Activated T-helper 1 cell treated with Interleukin-2 at 50 U/mL for 16 hours (primary cell): Measurements from ENCODE around the gene THRB.

Experiments
- DNase-seq: peaks from one replicate; pipeline ENCODE4 v3.0.0-alpha.2; 2020; ENCODE audit warnings: low read depth

The THRB gene

GRCh38 chr3:24180616-24181015 is 314.0 kb downstream of the THRB start:
- DNase-seq, result no peak

DNA sequence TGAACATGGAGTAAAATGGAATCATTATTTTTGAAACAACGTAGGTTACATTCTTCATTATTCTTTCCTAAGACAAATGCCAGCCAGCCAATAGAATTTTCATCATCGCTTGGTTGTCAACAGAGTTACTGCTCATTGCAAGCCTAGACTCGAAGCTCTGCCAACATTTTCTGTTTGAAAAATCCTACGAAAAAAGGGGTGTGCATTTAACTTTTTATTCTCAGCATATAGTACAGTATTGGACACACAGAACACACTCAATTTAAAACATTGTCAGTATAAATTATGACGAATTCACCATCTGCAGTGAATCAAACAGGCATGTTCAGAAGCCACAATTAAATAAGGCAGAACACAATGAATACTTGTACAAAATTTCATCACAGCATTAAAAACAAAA is 317.4 kb downstream of the THRB start:
- DNase-seq, result no peak

DNA sequence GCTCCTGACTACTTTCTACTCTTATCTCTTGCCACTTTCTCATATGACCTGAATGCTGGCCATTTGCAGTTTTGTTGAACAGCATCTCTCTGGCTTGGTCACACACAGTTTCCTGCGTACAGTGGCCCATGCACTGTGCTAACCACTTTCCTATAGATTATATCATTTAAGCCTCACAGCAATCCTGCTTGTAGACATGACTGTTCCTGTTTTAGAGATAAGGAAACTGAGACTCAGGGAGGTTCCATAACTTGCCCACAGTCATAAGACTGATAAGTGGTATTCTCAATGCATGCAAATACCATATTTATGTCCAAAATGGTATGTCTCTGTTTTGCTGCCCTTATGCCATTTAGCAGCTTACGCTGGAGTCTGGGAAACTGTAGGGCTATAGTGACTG is 320.0 kb downstream of the THRB start:
- no peak for DNase-seq

DNA sequence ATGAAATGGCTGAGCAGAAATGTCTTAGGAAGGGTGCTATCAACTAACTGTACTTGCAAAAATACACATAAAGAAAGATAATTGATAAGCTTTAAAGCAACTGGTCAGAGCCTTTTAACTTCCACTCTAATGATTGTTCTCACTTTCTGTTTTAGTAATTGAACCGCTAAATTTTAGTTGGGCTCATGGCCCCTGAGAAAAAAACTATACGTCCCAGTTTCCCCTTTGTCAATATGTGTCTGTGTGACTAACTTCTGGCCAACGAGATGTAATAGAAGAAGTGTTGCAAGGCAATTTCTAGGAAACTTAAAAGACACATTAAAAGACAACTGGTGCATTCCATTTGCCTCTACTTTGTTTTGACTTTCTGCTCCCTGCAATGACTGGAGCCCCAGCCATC is 325.7 kb downstream of the THRB start:
- no peak for DNase-seq

GRCh38 chr3:24167429-24167828 is 327.2 kb downstream of the THRB start:
- DNase-seq, result no peak

DNA sequence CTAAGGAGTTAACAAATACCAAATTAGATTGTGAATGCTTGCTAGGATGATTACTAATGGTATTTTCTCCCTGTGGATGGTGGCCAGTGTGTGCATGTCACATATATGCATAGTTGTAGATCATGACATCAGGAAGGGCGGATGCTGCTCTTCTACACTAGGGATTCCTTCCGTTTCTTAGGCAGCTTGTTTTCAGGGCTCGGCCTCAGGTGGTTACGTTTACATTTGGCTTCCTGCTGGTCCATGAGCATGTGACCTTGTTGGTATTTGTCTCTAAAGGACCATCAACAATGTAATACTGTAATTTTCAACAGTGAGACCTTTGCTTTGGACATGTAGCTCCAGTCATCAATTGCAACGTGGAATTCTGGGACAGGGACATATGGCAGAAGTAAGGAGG is 328.1 kb downstream of the THRB start:
- no peak for DNase-seq

DNA sequence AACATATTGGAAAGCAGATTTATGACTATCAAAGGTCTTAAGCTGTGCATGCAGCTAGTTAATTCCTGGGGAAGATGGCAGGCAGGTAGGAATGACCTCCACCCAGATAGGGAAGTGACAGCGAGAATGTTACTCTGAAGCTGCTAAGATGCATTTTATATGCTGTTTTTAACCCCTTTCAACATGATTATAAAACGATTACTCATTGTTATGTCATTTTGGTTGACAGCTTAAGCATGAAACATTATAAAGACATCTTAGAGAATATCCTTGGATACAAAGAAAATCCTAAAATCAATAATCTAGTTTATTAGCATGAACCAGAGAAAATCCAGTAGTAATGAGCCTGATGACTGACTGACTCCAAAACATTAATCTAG is 329.1 kb downstream of the THRB start:
- no peak for DNase-seq

DNA sequence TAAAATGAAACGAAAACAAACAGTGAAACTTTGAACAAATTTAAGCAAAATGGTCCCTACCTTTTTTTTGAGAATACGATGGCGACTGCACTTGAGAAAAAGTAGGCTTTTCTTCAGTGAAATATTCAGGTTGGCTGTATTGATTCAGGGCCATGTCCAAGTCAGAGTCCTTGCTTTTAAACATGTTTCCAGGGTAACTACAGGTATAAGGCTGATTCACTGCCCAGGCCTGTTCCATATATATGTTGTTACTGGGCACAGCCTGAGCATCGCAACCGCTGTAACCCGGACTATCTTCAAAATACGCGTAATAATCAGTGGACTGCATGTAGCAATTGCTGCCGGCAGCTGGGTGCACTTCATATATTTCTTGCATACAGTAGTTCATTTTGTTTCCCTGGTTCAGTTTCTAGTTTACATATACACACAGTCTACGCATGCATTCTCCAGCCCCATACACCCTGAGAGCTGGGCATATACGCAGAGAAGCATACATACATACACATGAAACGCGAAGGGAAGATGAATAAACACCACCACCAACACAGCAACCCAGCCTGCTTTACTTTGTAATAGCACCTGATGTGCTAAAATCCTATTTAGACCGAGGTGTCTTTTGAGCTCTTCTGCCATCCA is 329.6 kb downstream of the THRB start:
- no peak for DNase-seq

DNA sequence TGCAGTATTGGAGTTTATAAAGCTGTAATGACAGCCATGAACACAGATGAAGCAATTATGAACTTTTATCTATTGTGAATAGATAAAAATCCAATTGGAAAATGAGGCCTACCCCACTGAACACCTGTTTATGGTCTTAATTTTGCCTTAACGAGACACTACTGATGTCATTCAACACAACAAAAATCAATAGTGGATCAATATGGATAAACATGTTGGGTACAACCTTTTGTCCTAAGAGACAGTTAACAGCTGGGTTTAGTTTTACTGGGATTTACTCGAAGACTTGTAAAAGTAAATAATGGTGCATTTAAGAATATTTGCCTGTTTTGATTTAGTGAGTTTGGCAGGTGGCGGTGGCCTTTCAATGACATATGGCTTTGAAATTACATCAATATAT is 331.7 kb downstream of the THRB start:
- DNase-seq, result no peak

- DNase-seq, result no peak
These were observed 332.8 kb downstream of the THRB start for GRCh38 chr3:24161841-24162240.

- DNase-seq, result no peak
These were observed 334.1 kb downstream of the THRB start for GRCh38 chr3:24160424-24161095.

DNA sequence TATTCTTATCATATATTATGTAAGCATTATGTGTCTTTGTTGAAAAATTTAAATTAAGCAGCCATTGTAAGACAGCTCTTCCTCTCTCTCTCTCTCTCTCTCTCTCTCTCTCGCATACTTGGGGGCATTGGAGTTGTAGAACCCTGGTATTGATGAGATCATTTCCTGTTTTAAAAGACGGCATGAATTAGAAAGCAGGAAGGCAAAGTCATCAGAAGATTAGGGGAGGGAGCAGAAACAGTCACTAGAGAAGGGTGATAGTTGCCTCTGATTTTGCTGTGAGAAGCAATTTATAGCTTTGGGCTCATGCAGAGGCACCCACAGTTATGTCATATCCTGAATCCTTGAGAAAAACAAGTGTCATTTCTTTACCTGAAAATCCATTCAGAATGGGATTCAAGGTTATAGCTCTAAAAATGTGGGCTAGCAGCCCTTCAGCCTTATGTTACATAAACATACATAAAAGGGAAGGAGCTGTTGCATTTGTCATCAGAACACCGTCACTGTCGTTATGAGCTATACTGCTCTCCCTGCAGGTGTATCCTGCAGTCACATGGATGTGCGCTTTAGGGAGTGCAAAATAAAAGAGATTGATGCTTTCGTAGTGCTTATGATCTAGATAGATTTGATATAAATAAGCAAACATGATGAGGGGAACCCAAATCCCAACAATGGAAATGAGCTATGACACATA is 335.7 kb downstream of the THRB start:
- no peak for DNase-seq

DNA sequence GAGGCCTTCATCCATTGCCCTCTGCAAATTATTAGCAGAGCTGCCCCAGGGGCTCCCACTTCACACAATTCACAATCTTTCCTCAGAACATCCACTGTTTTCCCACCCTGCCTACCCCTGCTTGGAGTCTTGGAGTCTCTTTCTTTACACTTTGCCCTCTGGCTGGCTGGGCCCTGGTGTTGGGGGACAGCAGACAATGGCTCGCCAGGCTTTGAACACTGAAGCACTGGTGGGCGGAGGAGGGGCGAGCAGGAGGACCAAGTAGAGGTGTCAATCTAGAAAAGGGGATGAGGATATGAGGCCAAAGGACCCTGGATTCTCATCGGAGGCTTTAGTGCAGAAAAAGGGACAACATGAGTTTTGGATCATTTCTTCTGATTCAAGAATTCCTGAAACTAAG is 337.5 kb downstream of the THRB start:
- DNase-seq, result no peak

DNA sequence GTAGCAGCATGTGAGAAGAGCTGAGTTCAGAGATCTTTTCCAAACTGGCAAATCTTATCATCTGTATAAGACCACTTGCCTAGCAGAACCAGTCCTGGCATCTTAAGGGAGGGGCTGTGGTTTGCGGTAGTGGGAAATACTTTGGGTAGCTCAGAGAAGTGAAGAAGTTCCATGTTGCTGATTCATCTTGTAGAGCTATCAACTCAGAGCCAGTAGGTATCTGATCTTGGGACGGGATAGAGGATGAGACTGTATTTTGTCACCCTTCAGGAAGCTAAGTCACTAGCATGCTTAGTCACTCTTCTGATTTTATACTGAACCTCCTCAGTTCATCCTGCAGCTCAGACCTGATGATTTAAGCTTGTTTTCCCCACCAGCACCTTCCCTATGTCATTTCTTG is 338.2 kb downstream of the THRB start:
- no peak for DNase-seq

DNA sequence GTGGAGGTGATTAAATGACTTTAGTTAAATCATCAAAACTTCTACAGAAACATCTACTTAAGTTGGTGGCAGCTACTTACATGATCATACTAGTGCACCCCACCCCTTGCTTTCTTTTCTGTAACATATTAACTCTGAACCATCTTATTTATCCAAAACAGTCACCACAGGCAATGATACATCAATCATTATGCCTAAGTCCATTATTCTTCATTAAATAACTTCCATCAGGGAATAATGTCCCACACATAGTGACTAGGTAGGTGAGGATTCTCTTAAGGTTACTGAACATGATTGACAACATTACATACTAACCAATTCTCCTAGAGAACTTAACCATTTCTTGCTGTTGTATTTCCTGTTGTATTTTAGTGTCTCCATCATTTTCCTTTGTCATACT is 339.4 kb downstream of the THRB start:
- DNase-seq, result no peak

- DNase-seq, result no peak
These were observed 339.9 kb downstream of the THRB start for GRCh38 chr3:24154781-24155180.

GRCh38 chr3:24154013-24154695 is 340.5 kb downstream of the THRB start:
- DNase-seq, result no peak

GRCh38 chr3:24151594-24151993 is 343.1 kb downstream of the THRB start:
- DNase-seq, result no peak

GRCh38 chr3:24149032-24149431 is 345.6 kb downstream of the THRB start:
- no peak for DNase-seq

DNA sequence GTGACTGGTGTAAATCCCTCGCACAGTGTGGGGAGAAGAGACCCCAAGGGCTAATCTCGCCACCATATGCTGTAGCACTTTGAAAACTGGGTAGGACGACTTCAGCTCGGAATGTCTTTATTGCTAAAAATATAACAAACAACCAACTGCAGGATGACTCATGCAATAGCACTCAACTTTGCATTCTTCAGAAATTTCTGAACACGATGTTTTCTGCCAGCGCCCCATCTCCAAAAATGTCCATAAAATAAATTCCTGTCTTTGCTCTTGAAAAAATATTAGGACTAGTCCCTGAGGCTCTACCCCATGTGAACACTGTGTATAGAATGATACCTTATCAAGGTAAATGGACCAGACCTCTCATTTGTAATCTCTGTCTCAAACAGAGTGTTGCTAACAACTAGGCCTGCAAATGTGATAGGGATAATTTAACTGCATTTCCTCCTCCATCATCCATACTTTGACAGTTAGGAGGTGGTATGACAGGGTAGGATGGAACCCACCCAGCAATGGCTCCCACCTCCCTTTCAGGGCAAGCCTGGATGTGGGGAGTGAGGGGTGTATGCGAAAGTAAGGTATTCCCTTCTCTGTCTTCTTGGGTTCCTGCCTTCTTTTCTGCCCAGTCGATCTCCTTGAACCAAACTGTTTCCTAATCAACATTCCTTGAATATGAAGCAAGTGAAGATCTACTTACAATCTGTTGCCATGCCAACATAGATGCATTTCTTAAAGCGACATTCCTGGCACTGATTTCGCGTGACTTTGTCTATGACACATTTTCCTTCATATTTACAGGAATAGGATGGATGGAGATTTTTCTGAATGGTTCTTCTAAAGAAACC is 348.4 kb downstream of the THRB start:
- DNase-seq, result no peak

DNA sequence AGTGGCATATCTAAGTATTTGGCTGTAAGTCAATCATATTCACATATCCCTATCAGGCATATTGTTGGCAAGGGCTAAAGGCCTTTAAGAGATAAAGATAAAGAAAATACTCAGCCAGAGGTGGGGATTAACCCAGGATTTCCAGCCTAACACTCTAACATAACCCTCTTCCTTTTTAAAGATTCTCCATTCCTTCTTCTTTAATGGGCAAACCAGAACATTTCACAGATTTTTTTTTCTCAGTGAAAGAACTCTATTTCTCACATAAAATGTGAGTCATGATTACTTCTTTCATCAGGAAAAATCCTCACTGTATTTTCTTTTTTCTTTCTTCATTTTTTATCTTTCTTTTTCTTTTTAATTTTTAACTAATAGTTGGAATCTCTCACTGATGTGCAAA is 349.2 kb downstream of the THRB start:
- DNase-seq, result no peak

DNA sequence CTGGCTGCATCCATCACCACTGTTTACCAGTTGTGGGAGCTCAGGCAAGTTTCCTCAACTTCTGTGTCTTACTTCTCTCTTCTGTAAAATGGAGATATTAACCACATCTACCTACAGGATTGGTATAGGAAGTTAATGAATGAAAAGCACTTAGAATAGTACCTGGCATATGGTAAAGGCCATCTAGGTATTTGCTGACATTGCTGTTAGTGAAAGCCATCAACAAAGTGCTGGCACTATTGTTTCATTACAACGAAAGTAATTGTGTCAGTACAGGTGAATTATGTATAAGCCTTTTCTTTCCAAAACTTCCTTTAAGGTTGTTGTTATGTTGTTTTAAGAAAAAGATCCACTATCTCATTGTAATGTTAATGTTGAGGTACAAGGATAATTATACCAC is 352.5 kb downstream of the THRB start:
- DNase-seq, result no peak
